Esophagus muscularis mucosa (tissue), 4 donors: ENCODE measurements around the gene NPC1L1. TPM values are rescaled to one million over a fixed set of nuclear protein-coding genes. Genes with fewer than 3 reads are reported as not detected.
"Not testable (repeated sequence)": the region's sequence is repeated elsewhere in the genome, so short reads cannot be mapped to it uniquely, and the experiment has no call there.

Experiments used
- DNase-seq: peaks from one replicate; pipeline ENCODE4 v3.0.0-alpha.2; 2017; ENCODE audit errors: extremely low spot score
- H3K27ac ChIP-seq, 4 donors: fragments of 200-600 bp; sonication (generic); replicated peaks in 1 of 4; 1 replicate in 3 of 4; 2 replicates in 1 of 4; pipeline ENCODE4 v1.5.1; 2016 to 2019; ENCODE audit warnings: mild to moderate bottlenecking in 1 of 4
- H3K27me3 ChIP-seq, 4 donors: fragments of 200-600 bp; sonication (generic); one replicate each; pipeline versions ENCODE4 v1.5.1 to v1.6.0; 2016 to 2019
- H3K36me3 ChIP-seq, 4 donors: fragments of 200-600 bp; sonication (generic); one replicate each; pipeline ENCODE4 v1.5.1; 2016 to 2019
- H3K4me1 ChIP-seq, 4 donors: fragments of 200-600 bp; sonication (generic); one replicate each; pipeline ENCODE4 v1.5.1; 2016 to 2019
- H3K4me3 ChIP-seq, 4 donors: fragments of 200-600 bp; sonication (generic); 1 replicate in 2 of 4; 2 replicates in 2 of 4; pipeline ENCODE4 v1.5.1; 2016 to 2019; ENCODE audit warnings: mild to moderate bottlenecking in 4 of 4, moderate library complexity in 1 of 4
- H3K9me3 ChIP-seq, 4 donors: fragments of 200-600 bp; sonication (generic); 1 replicate in 3 of 4; 2 replicates in 1 of 4; pipeline ENCODE4 v1.5.1; 2016 to 2019
- CTCF ChIP-seq, 3 experiments: fragments of 200-600 bp in 2 of 3; fragments of 450-650 bp in 1 of 3; sonication (generic) in 2 of 3; IDR thresholded peaks; one replicate each; pipeline ENCODE4 v1.5.1; 2017 to 2019; ENCODE audit warnings: antibody characterized with exemption in 3 of 3, mild to moderate bottlenecking in 2 of 3, moderate library complexity in 1 of 3
- EP300 ChIP-seq: sonication (generic); formaldehyde crosslinking; IDR thresholded peaks from one replicate; pipeline ENCODE4 v1.6.1; 2017; ENCODE audit warnings: antibody characterized with exemption
- POLR2A ChIP-seq: fragments of 450-650 bp; IDR thresholded peaks from one replicate; pipeline ENCODE4 v1.6.1; 2017; ENCODE audit warnings: antibody characterized with exemption, moderate library complexity, mild to moderate bottlenecking, low read depth
- POLR2AphosphoS5 ChIP-seq, 2 donors: sonication (generic); formaldehyde crosslinking; IDR thresholded peaks; one replicate each; pipeline ENCODE4 v1.6.1; 2017; ENCODE audit warnings: antibody characterized with exemption in 2 of 2
- WGBS: methylation state at CpG from one replicate; pipeline ENCODE4 v1.1.5; 2018; 5-methylcytosine and 5-hydroxymethylcytosine counted together
- intact Hi-C: fragments of 100-400 bp; cut with DNase I; formaldehyde crosslinking; loops from one replicate; pipeline ENCODE4 v1.15.1; 2023
- total RNA-seq, 4 donors: library from RNA; depleted of rRNA; stranded (reverse); fragments of >200 nt; gene quantifications; one replicate each; pipeline versions ENCODE4 v1.1.0 to v1.2.1, GENCODE V29; 2016

The NPC1L1 gene
- total RNA-seq, 4 donors from 2014 or later = 0.17 to 0.57 TPM; not detected in 2

GRCh38 chr7:44511863-44512468 is 29.2 kb downstream of the NPC1L1 start:
- H3K9me3 ChIP-seq = peaks cover 0 to 7% (median 0%) of the 10 kb centered on the region in 4 donors
- H3K36me3 ChIP-seq = peaks cover 0 to 6% (median 0%) of the 10 kb centered on the region in 4 donors
- H3K4me1 ChIP-seq = no peaks in the 10 kb centered on the region
- intact Hi-C loops = no loop called here
- H3K4me3 ChIP-seq = no peak overlapping the region
- peak; percentile 60 for DNase-seq
- H3K27me3 ChIP-seq = no peaks in the 10 kb centered on the region
- no peak for TF ChIP-seq EP300
- TF ChIP-seq POLR2A = no peak
- TF ChIP-seq POLR2AphosphoS5 (IDR thresholded peaks at IDR 0.05) = no peak
- no peak for TF ChIP-seq CTCF (IDR thresholded peaks at IDR 0.05)
- no peak overlapping the region for H3K27ac ChIP-seq
- 62% methylated on average over 2 of the region's 4 CpGs for WGBS

- Histone ChIP-seq H3K27ac (no peak overlapping the region), H3K36me3 (peaks cover 0 to 6% (median 0%) of the 10 kb centered on the region in 4 donors), H3K27me3 (no peaks in the 10 kb centered on the region), H3K4me3 (no peak overlapping the region), H3K9me3 (peaks cover 0 to 7% (median 0%) of the 10 kb centered on the region in 4 donors), H3K4me1 (no peaks in the 10 kb centered on the region)
- intact Hi-C loops = no loop called here
- WGBS = 89% methylated on average over 1 of the region's 1 CpG
- no peak for DNase-seq
- TF ChIP-seq EP300 (no peak), POLR2AphosphoS5 (IDR thresholded peaks at IDR 0.05) (no peak), CTCF (IDR thresholded peaks at IDR 0.05) (no peak), POLR2A (no peak)
Measured at GRCh38 chr7:44511236-44511635, 29.9 kb downstream of the NPC1L1 start.

- WGBS = 60% methylated on average over 2 of the region's 2 CpGs
- intact Hi-C loops = no loop called here
- no peak overlapping the region for H3K4me3 ChIP-seq
- H3K27me3 ChIP-seq = no peaks in the 10 kb centered on the region
- H3K4me1 ChIP-seq = no peaks in the 10 kb centered on the region
- H3K27ac ChIP-seq = no peak overlapping the region
- no peak for TF ChIP-seq POLR2A
- TF ChIP-seq EP300 = no peak
- no peak for TF ChIP-seq POLR2AphosphoS5 (IDR thresholded peaks at IDR 0.05)
- TF ChIP-seq CTCF (IDR thresholded peaks at IDR 0.05) = no peak
- H3K36me3 ChIP-seq = peaks cover 0 to 6% (median 0%) of the 10 kb centered on the region in 4 donors
- peaks cover 0 to 7% (median 0%) of the 10 kb centered on the region in 4 donors for H3K9me3 ChIP-seq
- DNase-seq = no peak
Measured at GRCh38 chr7:44508328-44509030, 32.7 kb downstream of the NPC1L1 start.

- H3K27ac ChIP-seq, H3K9me3 ChIP-seq, H3K27me3 ChIP-seq, H3K36me3 ChIP-seq, intact Hi-C loops, DNase-seq, H3K4me3 ChIP-seq, H3K4me1 ChIP-seq: not testable (repeated sequence)
- 73% methylated on average over 3 of the region's 3 CpGs for WGBS
Measured at GRCh38 chr7:44506592-44507288, 34.4 kb downstream of the NPC1L1 start.

GRCh38 chr7:44505595-44505994 is 35.5 kb downstream of the NPC1L1 start:
- no peak for TF ChIP-seq CTCF (IDR thresholded peaks at IDR 0.05)
- TF ChIP-seq EP300 = no peak
- no peak for TF ChIP-seq POLR2A
- no peak for TF ChIP-seq POLR2AphosphoS5 (IDR thresholded peaks at IDR 0.05)
- H3K4me3 ChIP-seq = no peak overlapping the region
- H3K27me3 ChIP-seq = no peaks in the 10 kb centered on the region
- H3K36me3 ChIP-seq = no peaks in the 10 kb centered on the region
- H3K9me3 ChIP-seq = peaks cover 0 to 7% (median 0%) of the 10 kb centered on the region in 4 donors
- no peak overlapping the region for H3K27ac ChIP-seq
- H3K4me1 ChIP-seq = no peaks in the 10 kb centered on the region
- WGBS = 68% methylated on average over 3 of the region's 3 CpGs
- intact Hi-C loops = no loop called here
- DNase-seq = no peak
